ENCODE data around the gene MLANA.

DNA sequence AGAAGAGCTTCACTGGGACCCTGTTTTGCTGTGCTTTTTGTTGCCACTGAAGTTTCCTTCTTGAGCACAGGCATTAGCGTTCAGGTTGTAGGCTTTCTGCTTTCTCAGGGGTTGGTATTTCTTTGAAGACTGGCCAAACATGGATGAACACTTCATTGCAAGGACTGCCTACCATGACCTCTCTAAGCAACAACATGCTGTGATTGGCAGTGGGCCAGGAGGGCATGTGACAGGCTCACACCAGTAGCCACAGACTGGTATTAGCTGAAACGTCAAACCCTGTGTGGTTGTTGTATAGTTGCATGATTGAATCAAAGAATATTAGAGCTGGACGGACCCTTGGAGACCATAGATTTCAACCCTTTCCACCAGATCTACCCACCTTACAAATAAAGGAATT lies 20.0 kb upstream of the MLANA start:
- TF ChIP-seq, protein P1, sequence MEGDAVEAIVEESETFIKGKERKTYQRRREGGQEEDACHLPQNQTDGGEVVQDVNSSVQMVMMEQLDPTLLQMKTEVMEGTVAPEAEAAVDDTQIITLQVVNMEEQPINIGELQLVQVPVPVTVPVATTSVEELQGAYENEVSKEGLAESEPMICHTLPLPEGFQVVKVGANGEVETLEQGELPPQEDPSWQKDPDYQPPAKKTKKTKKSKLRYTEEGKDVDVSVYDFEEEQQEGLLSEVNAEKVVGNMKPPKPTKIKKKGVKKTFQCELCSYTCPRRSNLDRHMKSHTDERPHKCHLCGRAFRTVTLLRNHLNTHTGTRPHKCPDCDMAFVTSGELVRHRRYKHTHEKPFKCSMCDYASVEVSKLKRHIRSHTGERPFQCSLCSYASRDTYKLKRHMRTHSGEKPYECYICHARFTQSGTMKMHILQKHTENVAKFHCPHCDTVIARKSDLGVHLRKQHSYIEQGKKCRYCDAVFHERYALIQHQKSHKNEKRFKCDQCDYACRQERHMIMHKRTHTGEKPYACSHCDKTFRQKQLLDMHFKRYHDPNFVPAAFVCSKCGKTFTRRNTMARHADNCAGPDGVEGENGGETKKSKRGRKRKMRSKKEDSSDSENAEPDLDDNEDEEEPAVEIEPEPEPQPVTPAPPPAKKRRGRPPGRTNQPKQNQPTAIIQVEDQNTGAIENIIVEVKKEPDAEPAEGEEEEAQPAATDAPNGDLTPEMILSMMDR (IDR thresholded peaks at IDR 0.05) = no peak
- no peak for TF ChIP-seq POLR2AphosphoS5 (IDR thresholded peaks at IDR 0.05)

All from breast epithelium (tissue), 3 donors.